Neutrophil (primary cell): Measurements from ENCODE around the gene PAQR5.
"Not testable (repeated sequence)": the region's sequence is repeated elsewhere in the genome, so short reads cannot be mapped to it uniquely, and the experiment has no call there.

ENCODE experiments used
- H3K27ac ChIP-seq: fragments of 200-600 bp; sonication (generic); 2 replicates; pipeline ENCODE4 v1.5.1; 2016; ENCODE audit warnings: mild to moderate bottlenecking, moderate library complexity
- H3K27me3 ChIP-seq: fragments of 200-600 bp; sonication (generic); 2 replicates; pipeline ENCODE4 v1.6.0; 2016; ENCODE audit warnings: mild to moderate bottlenecking
- H3K36me3 ChIP-seq: fragments of 200-600 bp; sonication (generic); 2 replicates; pipeline ENCODE4 v1.5.1; 2017
- H3K4me1 ChIP-seq, 2 experiments: fragments of 200-600 bp in 1 of 2; sonication (generic) in 1 of 2; 1 replicate in 1 of 2; 2 replicates in 1 of 2; pipeline versions ENCODE4 v1.5.1 to v1.6.1; 2013 to 2016; ENCODE audit warnings: low read depth in 1 of 2, low read length in 1 of 2, mild to moderate bottlenecking in 1 of 2, moderate library complexity in 1 of 2; ENCODE audit not compliant: control insufficient read depth in 1 of 2, insufficient read depth in 1 of 2
- H3K4me3 ChIP-seq, 2 experiments: fragments of 200-600 bp in 1 of 2; sonication (generic) in 1 of 2; 1 replicate in 1 of 2; 2 replicates in 1 of 2; pipeline ENCODE4 v1.5.1; 2013 to 2016; ENCODE audit warnings: low read depth in 1 of 2, low read length in 1 of 2, mild to moderate bottlenecking in 1 of 2, moderate library complexity in 1 of 2
- H3K9me3 ChIP-seq: fragments of 200-600 bp; sonication (generic); 2 replicates; pipeline ENCODE4 v1.5.1; 2016
- CTCF ChIP-seq: fragments of 200-600 bp; sonication (generic); IDR thresholded peaks from 2 replicates; pipeline ENCODE4 v1.5.1; 2016; ENCODE audit warnings: antibody characterized with exemption

Gene PAQR5

GRCh38 chr15:69296606-69297005, 2.1 kb upstream of the PAQR5 start:
- H3K27me3 ChIP-seq = peaks cover 64% of the 10 kb centered on the region
- H3K9me3 ChIP-seq = no peaks in the 10 kb centered on the region

GRCh38 chr15:69297642-69298353, 914 bp upstream of the PAQR5 start:
- TF ChIP-seq CTCF = no peak
- no peak overlapping the region for H3K4me3 ChIP-seq
- H3K27me3 ChIP-seq = peaks cover 65% of the 10 kb centered on the region
- no peaks in the 10 kb centered on the region for H3K36me3 ChIP-seq
- H3K4me1 ChIP-seq = peaks cover 11 to 14% of the 10 kb centered on the region in 2 experiments
- H3K27ac ChIP-seq = no peak overlapping the region
- H3K9me3 ChIP-seq = no peaks in the 10 kb centered on the region

More at GRCh38 chr15:69296606-69297005, 2.1 kb upstream of the PAQR5 start:
- H3K27ac ChIP-seq = no peak overlapping the region
- H3K4me3 ChIP-seq = no peak overlapping the region
- TF ChIP-seq CTCF = no peak
- H3K36me3 ChIP-seq = no peaks in the 10 kb centered on the region
- peaks cover 11 to 14% of the 10 kb centered on the region in 2 experiments for H3K4me1 ChIP-seq

GRCh38 chr15:69298354-69298696, 387 bp upstream of the PAQR5 start:
- H3K4me3 ChIP-seq = peak overlapping the region; percentile 58 to 64

GRCh38 chr15:69299451-69299886, 757 bp downstream of the PAQR5 start:
- no peak for TF ChIP-seq CTCF
- Histone ChIP-seq H3K27me3 (peaks cover 65% of the 10 kb centered on the region), H3K27ac (no peak overlapping the region), H3K36me3 (no peaks in the 10 kb centered on the region), H3K4me3 (peak overlapping the region; percentile 58 to 64), H3K4me1 (peaks cover 11 to 14% of the 10 kb centered on the region in 2 experiments), H3K9me3 (no peaks in the 10 kb centered on the region)

More at GRCh38 chr15:69298354-69298696, 387 bp upstream of the PAQR5 start:
- Histone ChIP-seq H3K27me3 (peaks cover 65% of the 10 kb centered on the region), H3K27ac (no peak overlapping the region), H3K9me3 (no peaks in the 10 kb centered on the region), H3K4me1 (peaks cover 11 to 14% of the 10 kb centered on the region in 2 experiments), H3K36me3 (no peaks in the 10 kb centered on the region)
- TF ChIP-seq CTCF = no peak

- Histone ChIP-seq H3K9me3 (no peaks in the 10 kb centered on the region), H3K36me3 (no peaks in the 10 kb centered on the region), H3K4me1 (peaks cover 11 to 14% of the 10 kb centered on the region in 2 experiments), H3K27ac (no peak overlapping the region), H3K27me3 (peaks cover 63% of the 10 kb centered on the region), H3K4me3 (no peak overlapping the region)
- no peak for TF ChIP-seq CTCF
These were observed 1.4 kb downstream of the PAQR5 start for GRCh38 chr15:69299943-69300588.

- Histone ChIP-seq H3K27me3 (peaks cover 53% of the 10 kb centered on the region), H3K4me1 (peaks cover 11 to 14% of the 10 kb centered on the region in 2 experiments)
- not testable (repeated sequence) for H3K9me3 ChIP-seq, H3K27ac ChIP-seq, H3K36me3 ChIP-seq, H3K4me3 ChIP-seq
These were observed 2.4 kb downstream of the PAQR5 start for GRCh38 chr15:69301101-69301500.

- peaks cover 43% of the 10 kb centered on the region for H3K27me3 ChIP-seq
- not testable (repeated sequence) for H3K27ac ChIP-seq, H3K4me3 ChIP-seq, H3K9me3 ChIP-seq, H3K36me3 ChIP-seq
- H3K4me1 ChIP-seq = peaks cover 11 to 14% of the 10 kb centered on the region in 2 experiments
These were observed 3.4 kb downstream of the PAQR5 start for GRCh38 chr15:69302087-69302486.
